GM23338 (cell line): ENCODE data around the gene ZNF469. TPM values are rescaled to one million over a fixed set of nuclear protein-coding genes. Genes with fewer than 3 reads are reported as not detected.

Experiments
- ATAC-seq: fragments of 200-7000 bp; cut with Tn5 transposase; 3 replicates; pipeline ENCODE4 v1.9.1; 2020
- DNase-seq: peaks from one replicate; pipeline ENCODE4 v3.0.0-alpha.2; 2015; ENCODE audit warnings: low spot score
- H2AFZ ChIP-seq: fragments of 200-600 bp; sonication (generic); 2 replicates; pipeline ENCODE4 v1.8.0; 2016; ENCODE audit warnings: antibody characterized with exemption, mild to moderate bottlenecking, moderate library complexity
- H3F3A ChIP-seq: fragments of 200-600 bp; sonication (generic); replicated peaks from 2 replicates; pipeline ENCODE4 v1.8.0; 2017; ENCODE audit warnings: antibody characterized with exemption, mixed run types, low read depth
- H3K27ac ChIP-seq: fragments of 200-600 bp; sonication (generic); 2 replicates; pipeline ENCODE4 v1.6.1; 2016; ENCODE audit warnings: low read depth
- H3K27me3 ChIP-seq: fragments of 200-600 bp; sonication (generic); 2 replicates; pipeline ENCODE4 v1.8.0; 2016; ENCODE audit warnings: mild to moderate bottlenecking, mixed run types, moderate library complexity; ENCODE audit not compliant: insufficient read depth
- H3K36me3 ChIP-seq: fragments of 200-600 bp; sonication (generic); 2 replicates; pipeline ENCODE4 v1.8.0; 2016; ENCODE audit warnings: mild to moderate bottlenecking; ENCODE audit not compliant: insufficient read depth
- H3K4me1 ChIP-seq: fragments of 200-600 bp; sonication (generic); 2 replicates; pipeline ENCODE4 v1.8.0; 2016; ENCODE audit warnings: mild to moderate bottlenecking, moderate library complexity; ENCODE audit not compliant: insufficient read depth
- H3K4me2 ChIP-seq: fragments of 200-600 bp; sonication (generic); 2 replicates; pipeline ENCODE4 v1.7.1; 2017; ENCODE audit warnings: mixed run types
- H3K4me3 ChIP-seq: fragments of 200-600 bp; sonication (generic); 2 replicates; pipeline ENCODE4 v1.6.1; 2016; ENCODE audit warnings: mixed run types
- H3K79me2 ChIP-seq: fragments of 200-600 bp; sonication (generic); replicated peaks from 2 replicates; pipeline ENCODE4 v1.8.0; 2017; ENCODE audit warnings: mild to moderate bottlenecking; ENCODE audit not compliant: insufficient read depth
- H3K9me2 ChIP-seq: fragments of 200-600 bp; sonication (generic); 2 replicates; pipeline ENCODE4 v1.8.0; 2017; ENCODE audit not compliant: insufficient read depth
- H4K20me1 ChIP-seq: fragments of 200-600 bp; sonication (generic); replicated peaks from 2 replicates; pipeline ENCODE4 v1.8.0; 2017; ENCODE audit warnings: mild to moderate bottlenecking; ENCODE audit not compliant: insufficient read depth
- H3K27ac Mint-ChIP-seq: 2 replicates; pipeline ENCODE4 v1.8.0; 2020; ENCODE audit warnings: inconsistent platforms, mild to moderate bottlenecking, moderate library complexity, mixed read lengths
- H3K27me3 Mint-ChIP-seq: 3 replicates; pipeline ENCODE4 v1.8.0; 2022; ENCODE audit warnings: low read depth, mild to moderate bottlenecking, moderate library complexity, mixed read lengths, inconsistent platforms; ENCODE audit not compliant: insufficient read depth, poor library complexity
- H3K36me3 Mint-ChIP-seq: 3 replicates; pipeline ENCODE4 v1.8.0; 2021; ENCODE audit warnings: low read depth, mild to moderate bottlenecking, inconsistent platforms, moderate library complexity, mixed read lengths
- H3K4me1 Mint-ChIP-seq: 3 replicates; pipeline ENCODE4 v1.8.0; 2020; ENCODE audit warnings: mild to moderate bottlenecking, inconsistent platforms, mixed read lengths
- H3K4me3 Mint-ChIP-seq: 3 replicates; pipeline ENCODE4 v1.8.0; 2021; ENCODE audit warnings: moderate library complexity, mild to moderate bottlenecking, inconsistent platforms, mixed read lengths
- H3K9me3 Mint-ChIP-seq: 3 replicates; pipeline ENCODE4 v1.8.0; 2020; ENCODE audit warnings: moderate library complexity, mild to moderate bottlenecking, inconsistent platforms, mixed read lengths
- CREB1 ChIP-seq: fragments of 250-450 bp; sonication (Bioruptor Pico); IDR thresholded peaks from 2 replicates; pipeline ENCODE4 v1.5.0; 2020; ENCODE audit warnings: low read depth, mild to moderate bottlenecking, moderate library complexity
- EZH2 ChIP-seq: fragments of 200-600 bp; sonication (generic); IDR thresholded peaks from one replicate; pipeline ENCODE4 v1.8.0; 2017; ENCODE audit warnings: antibody characterized with exemption, mild to moderate bottlenecking, low read depth; ENCODE audit not compliant: unreplicated experiment
- EZH2phosphoT487 ChIP-seq: fragments of 200-600 bp; sonication (generic); IDR thresholded peaks from one replicate; pipeline ENCODE4 v1.8.1; 2018; ENCODE audit warnings: antibody characterized with exemption; ENCODE audit not compliant: unreplicated experiment
- JUNB ChIP-seq: IDR thresholded peaks from one replicate; pipeline ENCODE4 v1.6.1; 2016; ENCODE audit warnings: antibody characterized with exemption; ENCODE audit not compliant: unreplicated experiment
- NANOG ChIP-seq: IDR thresholded peaks from 2 replicates; pipeline ENCODE4 v1.6.1; 2016; ENCODE audit warnings: antibody characterized with exemption, borderline replicate concordance
- POLR2AphosphoS5 ChIP-seq: IDR thresholded peaks from 2 replicates; pipeline ENCODE4 v1.6.1; 2016; ENCODE audit warnings: antibody characterized with exemption, low read depth
- STAT1 ChIP-seq: IDR thresholded peaks from one replicate; pipeline ENCODE4 v1.6.1; 2016; ENCODE audit warnings: antibody characterized with exemption; ENCODE audit not compliant: unreplicated experiment
- ZNF114 ChIP-seq: fragments of 250-450 bp; sonication (Bioruptor Pico); IDR thresholded peaks from 2 replicates; pipeline ENCODE4 v1.5.0; 2020; ENCODE audit warnings: mild to moderate bottlenecking, moderate library complexity
- ZNF331 ChIP-seq: fragments of 250-450 bp; sonication (Bioruptor Pico); IDR thresholded peaks from 2 replicates; pipeline ENCODE4 v1.5.0; 2020; ENCODE audit warnings: low read depth, mild to moderate bottlenecking, moderate library complexity
- polyA plus RNA-seq: library from polyadenylated mRNA; unstranded; fragments of >200 nt; fragmentation: Nextera tagmentation; extraction: Ambion mirVana; gene quantifications from 2 replicates; pipeline ENCODE4 v1.2.1, GENCODE V29; 2016
- total RNA-seq: library from RNA; depleted of rRNA; stranded (reverse); fragments of >200 nt; shearing (Covaris generic); gene quantifications from 2 replicates; pipeline ENCODE4 v1.2.3, GENCODE V29; 2014
- TF ChIP-seq, protein P1 (sequence below): IDR thresholded peaks from one replicate; pipeline ENCODE4 v1.6.1; 2018; ENCODE audit warnings: antibody characterized with exemption; ENCODE audit not compliant: unreplicated experiment
- TF ChIP-seq, protein P2 (sequence below), 2 experiments: fragments of 200-600 bp in 1 of 2; sonication (generic) in 1 of 2; conservative IDR thresholded peaks; 2 replicates each; pipeline versions ENCODE4 v1.5.1 to v1.6.1; 2016 to 2017; ENCODE audit warnings: antibody characterized with exemption in 2 of 2, low read depth in 2 of 2, mild to moderate bottlenecking in 2 of 2, moderate library complexity in 1 of 2
- TF ChIP-seq, protein P3 (sequence below): fragments of 250-450 bp; sonication (Bioruptor Pico); IDR thresholded peaks from 2 replicates; pipeline ENCODE4 v1.5.0; 2020; ENCODE audit warnings: mild to moderate bottlenecking, moderate library complexity
- TF ChIP-seq, protein P4 (sequence below): IDR thresholded peaks from 2 replicates; pipeline ENCODE4 v1.6.1; 2016; ENCODE audit warnings: antibody characterized with exemption

The ZNF469 gene
- total and polyA plus RNA-seq, 2 experiments from 2014 or later, result 0.23 to 1.9 TPM

DNA sequence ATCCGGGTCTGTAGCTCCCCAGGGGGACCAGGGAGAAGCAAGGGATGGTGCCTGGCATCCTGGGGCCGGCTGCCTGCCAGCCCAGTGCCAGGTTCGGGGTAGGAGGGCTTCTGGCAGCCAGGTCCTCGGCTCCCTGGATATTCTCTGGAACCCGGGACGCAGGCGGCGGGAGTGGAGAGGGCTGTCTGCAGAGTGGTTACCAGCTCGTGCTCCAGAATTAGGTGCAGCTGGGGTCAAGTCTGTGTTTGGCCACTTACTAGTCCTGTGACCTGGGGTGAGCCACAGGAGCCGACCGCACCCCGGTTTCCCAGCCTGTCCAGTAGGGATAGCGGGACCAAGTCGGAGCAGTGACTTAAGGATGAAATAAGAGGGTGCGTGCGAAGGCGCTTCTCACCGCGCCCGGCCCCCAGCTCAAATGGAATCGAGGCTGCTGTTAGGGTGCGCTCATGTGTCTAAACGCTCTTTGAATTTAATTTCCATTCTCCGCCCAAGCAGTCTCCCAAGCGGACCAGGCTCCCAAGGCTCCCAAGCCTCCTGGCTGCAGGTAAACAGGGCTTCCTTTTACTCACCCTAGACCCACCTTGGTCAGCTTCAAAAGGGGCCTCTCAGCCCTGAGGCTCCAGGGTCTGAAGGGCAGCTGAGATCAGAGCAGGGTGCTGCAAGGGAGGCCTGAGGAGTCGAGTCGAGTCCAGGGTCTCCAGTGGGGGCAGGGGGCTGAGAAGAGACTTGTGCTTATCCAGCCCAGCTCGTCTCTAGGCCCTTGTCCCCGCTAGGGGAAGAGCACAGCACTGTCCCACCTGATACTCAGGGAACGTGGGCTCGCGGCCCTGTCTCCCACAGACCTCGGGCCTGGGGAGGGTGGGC lies 28.3 kb upstream of the ZNF469 start:
- Mint-ChIP-seq H3K36me3 (no peaks in the 10 kb centered on the region), H3K4me3 (no peak overlapping the region), H3K27ac (no peak overlapping the region), H3K4me1 (peaks cover 5% of the 10 kb centered on the region; the same call in 2 of the 3 replicates), H3K27me3 (peaks cover 3% of the 10 kb centered on the region), H3K9me3 (peaks cover 7% of the 10 kb centered on the region; the same call in 1 of the 3 replicates)
- ATAC-seq (no peak), DNase-seq (no peak)
- no peaks in the 10 kb centered on the region for H4K20me1 ChIP-seq
- H3K36me3 ChIP-seq, result no peaks in the 10 kb centered on the region
- H3K79me2 ChIP-seq, result no peaks in the 10 kb centered on the region
- no peak overlapping the region for H3K4me3 ChIP-seq
- H3K27ac ChIP-seq, result no peak overlapping the region
- H3K4me2 ChIP-seq, result no peak overlapping the region
- 0 out of 2 replicates have a peak, but pooled peaks cover 8% of the 10 kb centered on the region for H3K4me1 ChIP-seq
- H2AFZ ChIP-seq, result no peak overlapping the region
- no peaks in the 10 kb centered on the region for H3K9me2 ChIP-seq
- H3F3A ChIP-seq, result no peaks in the 10 kb centered on the region
- TF ChIP-seq, protein P1, sequence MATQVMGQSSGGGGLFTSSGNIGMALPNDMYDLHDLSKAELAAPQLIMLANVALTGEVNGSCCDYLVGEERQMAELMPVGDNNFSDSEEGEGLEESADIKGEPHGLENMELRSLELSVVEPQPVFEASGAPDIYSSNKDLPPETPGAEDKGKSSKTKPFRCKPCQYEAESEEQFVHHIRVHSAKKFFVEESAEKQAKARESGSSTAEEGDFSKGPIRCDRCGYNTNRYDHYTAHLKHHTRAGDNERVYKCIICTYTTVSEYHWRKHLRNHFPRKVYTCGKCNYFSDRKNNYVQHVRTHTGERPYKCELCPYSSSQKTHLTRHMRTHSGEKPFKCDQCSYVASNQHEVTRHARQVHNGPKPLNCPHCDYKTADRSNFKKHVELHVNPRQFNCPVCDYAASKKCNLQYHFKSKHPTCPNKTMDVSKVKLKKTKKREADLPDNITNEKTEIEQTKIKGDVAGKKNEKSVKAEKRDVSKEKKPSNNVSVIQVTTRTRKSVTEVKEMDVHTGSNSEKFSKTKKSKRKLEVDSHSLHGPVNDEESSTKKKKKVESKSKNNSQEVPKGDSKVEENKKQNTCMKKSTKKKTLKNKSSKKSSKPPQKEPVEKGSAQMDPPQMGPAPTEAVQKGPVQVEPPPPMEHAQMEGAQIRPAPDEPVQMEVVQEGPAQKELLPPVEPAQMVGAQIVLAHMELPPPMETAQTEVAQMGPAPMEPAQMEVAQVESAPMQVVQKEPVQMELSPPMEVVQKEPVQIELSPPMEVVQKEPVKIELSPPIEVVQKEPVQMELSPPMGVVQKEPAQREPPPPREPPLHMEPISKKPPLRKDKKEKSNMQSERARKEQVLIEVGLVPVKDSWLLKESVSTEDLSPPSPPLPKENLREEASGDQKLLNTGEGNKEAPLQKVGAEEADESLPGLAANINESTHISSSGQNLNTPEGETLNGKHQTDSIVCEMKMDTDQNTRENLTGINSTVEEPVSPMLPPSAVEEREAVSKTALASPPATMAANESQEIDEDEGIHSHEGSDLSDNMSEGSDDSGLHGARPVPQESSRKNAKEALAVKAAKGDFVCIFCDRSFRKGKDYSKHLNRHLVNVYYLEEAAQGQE, result no peak
- TF ChIP-seq STAT1 (no peak), ZNF331 (CRISPR knock-in tag) (no peak), CREB1 (no peak), JUNB (no peak), EZH2phosphoT487 (no peak), EZH2 (no peak), POLR2AphosphoS5 (no peak), ZNF114 (no peak), NANOG (no peak)
- TF ChIP-seq, protein P2, sequence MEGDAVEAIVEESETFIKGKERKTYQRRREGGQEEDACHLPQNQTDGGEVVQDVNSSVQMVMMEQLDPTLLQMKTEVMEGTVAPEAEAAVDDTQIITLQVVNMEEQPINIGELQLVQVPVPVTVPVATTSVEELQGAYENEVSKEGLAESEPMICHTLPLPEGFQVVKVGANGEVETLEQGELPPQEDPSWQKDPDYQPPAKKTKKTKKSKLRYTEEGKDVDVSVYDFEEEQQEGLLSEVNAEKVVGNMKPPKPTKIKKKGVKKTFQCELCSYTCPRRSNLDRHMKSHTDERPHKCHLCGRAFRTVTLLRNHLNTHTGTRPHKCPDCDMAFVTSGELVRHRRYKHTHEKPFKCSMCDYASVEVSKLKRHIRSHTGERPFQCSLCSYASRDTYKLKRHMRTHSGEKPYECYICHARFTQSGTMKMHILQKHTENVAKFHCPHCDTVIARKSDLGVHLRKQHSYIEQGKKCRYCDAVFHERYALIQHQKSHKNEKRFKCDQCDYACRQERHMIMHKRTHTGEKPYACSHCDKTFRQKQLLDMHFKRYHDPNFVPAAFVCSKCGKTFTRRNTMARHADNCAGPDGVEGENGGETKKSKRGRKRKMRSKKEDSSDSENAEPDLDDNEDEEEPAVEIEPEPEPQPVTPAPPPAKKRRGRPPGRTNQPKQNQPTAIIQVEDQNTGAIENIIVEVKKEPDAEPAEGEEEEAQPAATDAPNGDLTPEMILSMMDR (conservative IDR thresholded peaks at IDR 0.05; ENCODE audit: low read depth in 2 of 2), result no peak
- TF ChIP-seq, protein P3, sequence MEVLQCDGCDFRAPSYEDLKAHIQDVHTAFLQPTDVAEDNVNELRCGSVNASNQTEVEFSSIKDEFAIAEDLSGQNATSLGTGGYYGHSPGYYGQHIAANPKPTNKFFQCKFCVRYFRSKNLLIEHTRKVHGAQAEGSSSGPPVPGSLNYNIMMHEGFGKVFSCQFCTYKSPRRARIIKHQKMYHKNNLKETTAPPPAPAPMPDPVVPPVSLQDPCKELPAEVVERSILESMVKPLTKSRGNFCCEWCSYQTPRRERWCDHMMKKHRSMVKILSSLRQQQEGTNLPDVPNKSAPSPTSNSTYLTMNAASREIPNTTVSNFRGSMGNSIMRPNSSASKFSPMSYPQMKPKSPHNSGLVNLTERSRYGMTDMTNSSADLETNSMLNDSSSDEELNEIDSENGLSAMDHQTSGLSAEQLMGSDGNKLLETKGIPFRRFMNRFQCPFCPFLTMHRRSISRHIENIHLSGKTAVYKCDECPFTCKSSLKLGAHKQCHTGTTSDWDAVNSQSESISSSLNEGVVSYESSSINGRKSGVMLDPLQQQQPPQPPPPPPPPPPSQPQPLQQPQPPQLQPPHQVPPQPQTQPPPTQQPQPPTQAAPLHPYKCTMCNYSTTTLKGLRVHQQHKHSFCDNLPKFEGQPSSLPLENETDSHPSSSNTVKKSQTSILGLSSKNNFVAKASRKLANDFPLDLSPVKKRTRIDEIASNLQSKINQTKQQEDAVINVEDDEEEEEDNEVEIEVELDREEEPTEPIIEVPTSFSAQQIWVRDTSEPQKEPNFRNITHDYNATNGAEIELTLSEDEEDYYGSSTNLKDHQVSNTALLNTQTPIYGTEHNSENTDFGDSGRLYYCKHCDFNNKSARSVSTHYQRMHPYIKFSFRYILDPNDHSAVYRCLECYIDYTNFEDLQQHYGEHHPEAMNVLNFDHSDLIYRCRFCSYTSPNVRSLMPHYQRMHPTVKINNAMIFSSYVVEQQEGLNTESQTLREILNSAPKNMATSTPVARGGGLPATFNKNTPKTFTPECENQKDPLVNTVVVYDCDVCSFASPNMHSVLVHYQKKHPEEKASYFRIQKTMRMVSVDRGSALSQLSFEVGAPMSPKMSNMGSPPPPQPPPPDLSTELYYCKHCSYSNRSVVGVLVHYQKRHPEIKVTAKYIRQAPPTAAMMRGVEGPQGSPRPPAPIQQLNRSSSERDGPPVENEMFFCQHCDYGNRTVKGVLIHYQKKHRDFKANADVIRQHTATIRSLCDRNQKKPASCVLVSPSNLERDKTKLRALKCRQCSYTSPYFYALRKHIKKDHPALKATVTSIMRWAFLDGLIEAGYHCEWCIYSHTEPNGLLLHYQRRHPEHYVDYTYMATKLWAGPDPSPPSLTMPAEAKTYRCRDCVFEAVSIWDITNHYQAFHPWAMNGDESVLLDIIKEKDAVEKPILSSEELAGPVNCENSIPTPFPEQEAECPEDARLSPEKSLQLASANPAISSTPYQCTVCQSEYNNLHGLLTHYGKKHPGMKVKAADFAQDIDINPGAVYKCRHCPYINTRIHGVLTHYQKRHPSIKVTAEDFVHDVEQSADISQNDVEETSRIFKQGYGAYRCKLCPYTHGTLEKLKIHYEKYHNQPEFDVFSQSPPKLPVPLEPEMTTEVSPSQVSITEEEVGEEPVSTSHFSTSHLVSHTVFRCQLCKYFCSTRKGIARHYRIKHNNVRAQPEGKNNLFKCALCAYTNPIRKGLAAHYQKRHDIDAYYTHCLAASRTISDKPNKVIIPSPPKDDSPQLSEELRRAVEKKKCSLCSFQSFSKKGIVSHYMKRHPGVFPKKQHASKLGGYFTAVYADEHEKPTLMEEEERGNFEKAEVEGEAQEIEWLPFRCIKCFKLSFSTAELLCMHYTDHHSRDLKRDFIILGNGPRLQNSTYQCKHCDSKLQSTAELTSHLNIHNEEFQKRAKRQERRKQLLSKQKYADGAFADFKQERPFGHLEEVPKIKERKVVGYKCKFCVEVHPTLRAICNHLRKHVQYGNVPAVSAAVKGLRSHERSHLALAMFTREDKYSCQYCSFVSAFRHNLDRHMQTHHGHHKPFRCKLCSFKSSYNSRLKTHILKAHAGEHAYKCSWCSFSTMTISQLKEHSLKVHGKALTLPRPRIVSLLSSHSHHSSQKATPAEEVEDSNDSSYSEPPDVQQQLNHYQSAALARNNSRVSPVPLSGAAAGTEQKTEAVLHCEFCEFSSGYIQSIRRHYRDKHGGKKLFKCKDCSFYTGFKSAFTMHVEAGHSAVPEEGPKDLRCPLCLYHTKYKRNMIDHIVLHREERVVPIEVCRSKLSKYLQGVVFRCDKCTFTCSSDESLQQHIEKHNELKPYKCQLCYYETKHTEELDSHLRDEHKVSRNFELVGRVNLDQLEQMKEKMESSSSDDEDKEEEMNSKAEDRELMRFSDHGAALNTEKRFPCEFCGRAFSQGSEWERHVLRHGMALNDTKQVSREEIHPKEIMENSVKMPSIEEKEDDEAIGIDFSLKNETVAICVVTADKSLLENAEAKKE, result no peak
- TF ChIP-seq, protein P4, sequence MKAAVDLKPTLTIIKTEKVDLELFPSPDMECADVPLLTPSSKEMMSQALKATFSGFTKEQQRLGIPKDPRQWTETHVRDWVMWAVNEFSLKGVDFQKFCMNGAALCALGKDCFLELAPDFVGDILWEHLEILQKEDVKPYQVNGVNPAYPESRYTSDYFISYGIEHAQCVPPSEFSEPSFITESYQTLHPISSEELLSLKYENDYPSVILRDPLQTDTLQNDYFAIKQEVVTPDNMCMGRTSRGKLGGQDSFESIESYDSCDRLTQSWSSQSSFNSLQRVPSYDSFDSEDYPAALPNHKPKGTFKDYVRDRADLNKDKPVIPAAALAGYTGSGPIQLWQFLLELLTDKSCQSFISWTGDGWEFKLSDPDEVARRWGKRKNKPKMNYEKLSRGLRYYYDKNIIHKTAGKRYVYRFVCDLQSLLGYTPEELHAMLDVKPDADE, result no peak
- H3K27me3 ChIP-seq, result no peaks in the 10 kb centered on the region
